GM23338 (cell line): Measurements from ENCODE around the gene BCAS3.

Source experiments
- CREB1 ChIP-seq: fragments of 250-450 bp; sonication (Bioruptor Pico); IDR thresholded peaks from 2 replicates; pipeline ENCODE4 v1.5.0; 2020; ENCODE audit warnings: low read depth, mild to moderate bottlenecking, moderate library complexity
- EZH2 ChIP-seq: fragments of 200-600 bp; sonication (generic); IDR thresholded peaks from one replicate; pipeline ENCODE4 v1.8.0; 2017; ENCODE audit warnings: antibody characterized with exemption, mild to moderate bottlenecking, low read depth; ENCODE audit not compliant: unreplicated experiment
- EZH2phosphoT487 ChIP-seq: fragments of 200-600 bp; sonication (generic); IDR thresholded peaks from one replicate; pipeline ENCODE4 v1.8.1; 2018; ENCODE audit warnings: antibody characterized with exemption; ENCODE audit not compliant: unreplicated experiment
- POLR2AphosphoS5 ChIP-seq: IDR thresholded peaks from 2 replicates; pipeline ENCODE4 v1.6.1; 2016; ENCODE audit warnings: antibody characterized with exemption, low read depth
- STAT1 ChIP-seq: IDR thresholded peaks from one replicate; pipeline ENCODE4 v1.6.1; 2016; ENCODE audit warnings: antibody characterized with exemption; ENCODE audit not compliant: unreplicated experiment
- TF ChIP-seq, protein P1 (sequence below), 2 experiments: fragments of 200-600 bp in 1 of 2; sonication (generic) in 1 of 2; conservative IDR thresholded peaks; 2 replicates each; pipeline versions ENCODE4 v1.5.1 to v1.6.1; 2016 to 2017; ENCODE audit warnings: antibody characterized with exemption in 2 of 2, low read depth in 2 of 2, mild to moderate bottlenecking in 2 of 2, moderate library complexity in 1 of 2
- TF ChIP-seq, protein P2 (sequence below): IDR thresholded peaks from one replicate; pipeline ENCODE4 v1.6.1; 2018; ENCODE audit warnings: antibody characterized with exemption; ENCODE audit not compliant: unreplicated experiment

DNA sequence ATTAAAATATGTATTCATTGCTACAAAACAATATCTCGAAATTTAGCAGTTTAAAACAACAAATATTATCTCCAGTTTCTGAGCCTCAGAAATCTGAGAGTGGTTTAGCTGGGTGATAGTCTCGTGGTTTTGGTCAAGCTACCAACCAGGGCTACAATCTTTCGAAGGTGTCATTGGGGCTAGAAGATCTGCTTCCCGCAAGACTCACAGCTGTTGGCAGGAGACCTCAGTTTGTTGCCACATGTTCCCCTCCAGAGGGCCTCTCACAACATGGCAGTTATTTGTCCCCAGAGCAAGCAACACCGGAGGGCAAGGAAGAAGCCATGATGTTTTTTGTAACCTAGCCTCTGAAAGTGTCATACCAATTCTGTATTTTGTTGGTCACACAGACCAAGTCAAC, 12.0 kb upstream of the BCAS3 start:
- TF ChIP-seq POLR2AphosphoS5 (no peak), EZH2 (no peak), CREB1 (CRISPR knock-in tag) (no peak), EZH2phosphoT487 (no peak), STAT1 (no peak)
- TF ChIP-seq, protein P1, sequence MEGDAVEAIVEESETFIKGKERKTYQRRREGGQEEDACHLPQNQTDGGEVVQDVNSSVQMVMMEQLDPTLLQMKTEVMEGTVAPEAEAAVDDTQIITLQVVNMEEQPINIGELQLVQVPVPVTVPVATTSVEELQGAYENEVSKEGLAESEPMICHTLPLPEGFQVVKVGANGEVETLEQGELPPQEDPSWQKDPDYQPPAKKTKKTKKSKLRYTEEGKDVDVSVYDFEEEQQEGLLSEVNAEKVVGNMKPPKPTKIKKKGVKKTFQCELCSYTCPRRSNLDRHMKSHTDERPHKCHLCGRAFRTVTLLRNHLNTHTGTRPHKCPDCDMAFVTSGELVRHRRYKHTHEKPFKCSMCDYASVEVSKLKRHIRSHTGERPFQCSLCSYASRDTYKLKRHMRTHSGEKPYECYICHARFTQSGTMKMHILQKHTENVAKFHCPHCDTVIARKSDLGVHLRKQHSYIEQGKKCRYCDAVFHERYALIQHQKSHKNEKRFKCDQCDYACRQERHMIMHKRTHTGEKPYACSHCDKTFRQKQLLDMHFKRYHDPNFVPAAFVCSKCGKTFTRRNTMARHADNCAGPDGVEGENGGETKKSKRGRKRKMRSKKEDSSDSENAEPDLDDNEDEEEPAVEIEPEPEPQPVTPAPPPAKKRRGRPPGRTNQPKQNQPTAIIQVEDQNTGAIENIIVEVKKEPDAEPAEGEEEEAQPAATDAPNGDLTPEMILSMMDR (conservative IDR thresholded peaks at IDR 0.05; ENCODE audit: low read depth in 2 of 2) = no peak
- TF ChIP-seq, protein P2, sequence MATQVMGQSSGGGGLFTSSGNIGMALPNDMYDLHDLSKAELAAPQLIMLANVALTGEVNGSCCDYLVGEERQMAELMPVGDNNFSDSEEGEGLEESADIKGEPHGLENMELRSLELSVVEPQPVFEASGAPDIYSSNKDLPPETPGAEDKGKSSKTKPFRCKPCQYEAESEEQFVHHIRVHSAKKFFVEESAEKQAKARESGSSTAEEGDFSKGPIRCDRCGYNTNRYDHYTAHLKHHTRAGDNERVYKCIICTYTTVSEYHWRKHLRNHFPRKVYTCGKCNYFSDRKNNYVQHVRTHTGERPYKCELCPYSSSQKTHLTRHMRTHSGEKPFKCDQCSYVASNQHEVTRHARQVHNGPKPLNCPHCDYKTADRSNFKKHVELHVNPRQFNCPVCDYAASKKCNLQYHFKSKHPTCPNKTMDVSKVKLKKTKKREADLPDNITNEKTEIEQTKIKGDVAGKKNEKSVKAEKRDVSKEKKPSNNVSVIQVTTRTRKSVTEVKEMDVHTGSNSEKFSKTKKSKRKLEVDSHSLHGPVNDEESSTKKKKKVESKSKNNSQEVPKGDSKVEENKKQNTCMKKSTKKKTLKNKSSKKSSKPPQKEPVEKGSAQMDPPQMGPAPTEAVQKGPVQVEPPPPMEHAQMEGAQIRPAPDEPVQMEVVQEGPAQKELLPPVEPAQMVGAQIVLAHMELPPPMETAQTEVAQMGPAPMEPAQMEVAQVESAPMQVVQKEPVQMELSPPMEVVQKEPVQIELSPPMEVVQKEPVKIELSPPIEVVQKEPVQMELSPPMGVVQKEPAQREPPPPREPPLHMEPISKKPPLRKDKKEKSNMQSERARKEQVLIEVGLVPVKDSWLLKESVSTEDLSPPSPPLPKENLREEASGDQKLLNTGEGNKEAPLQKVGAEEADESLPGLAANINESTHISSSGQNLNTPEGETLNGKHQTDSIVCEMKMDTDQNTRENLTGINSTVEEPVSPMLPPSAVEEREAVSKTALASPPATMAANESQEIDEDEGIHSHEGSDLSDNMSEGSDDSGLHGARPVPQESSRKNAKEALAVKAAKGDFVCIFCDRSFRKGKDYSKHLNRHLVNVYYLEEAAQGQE = no peak
